GM21529 (cell line): ENCODE measurements around the gene CACNA1E.

Source experiments
- ATAC-seq: cut with Tn5 transposase; IDR thresholded peaks from one replicate; pipeline ENCODE4 v1.9.1; 2021; ENCODE audit not compliant: unreplicated experiment

Gene CACNA1E

DNA sequence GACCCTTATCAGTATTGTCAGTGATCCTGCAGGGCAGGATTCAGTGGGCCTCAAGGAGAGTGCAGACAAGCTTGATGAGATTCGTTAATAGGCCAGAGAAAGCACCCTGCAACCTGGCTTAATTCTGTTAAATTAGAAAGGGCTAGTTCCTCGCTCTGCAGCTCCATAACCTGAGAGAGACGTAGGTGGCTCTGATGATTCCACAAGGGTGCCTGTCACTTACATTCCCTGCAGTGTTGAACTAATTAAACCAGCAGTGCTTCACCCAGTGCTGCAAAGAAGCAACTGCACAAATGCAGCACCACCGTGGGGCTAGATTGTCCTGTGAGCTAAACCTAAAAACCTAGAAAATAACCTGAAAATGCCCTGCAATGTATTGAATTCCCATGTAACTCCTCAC lies 270.8 kb downstream of the CACNA1E start:
- ATAC-seq, result no peak

DNA sequence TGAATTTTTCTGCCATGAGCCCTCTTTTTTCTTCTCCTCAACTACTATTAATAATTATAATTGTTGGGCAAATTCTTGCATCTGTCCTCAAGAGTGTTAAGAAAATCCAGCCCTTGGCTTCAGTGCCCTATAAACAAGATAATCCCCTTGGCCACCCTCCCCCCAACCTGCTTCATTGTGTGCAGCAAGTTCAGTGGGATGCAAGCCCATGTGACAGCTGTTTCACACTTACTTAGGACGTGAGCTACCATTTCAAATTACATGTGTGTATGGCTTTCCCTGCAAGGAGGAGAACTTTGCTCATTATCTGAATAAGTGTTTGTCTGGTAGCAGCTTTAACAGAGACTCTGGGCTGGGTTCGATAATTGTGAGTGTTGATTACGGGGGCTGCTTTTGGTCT lies 276.2 kb downstream of the CACNA1E start:
- ATAC-seq, result no peak

- no peak for ATAC-seq
These were observed 280.4 kb downstream of the CACNA1E start for GRCh38 chr1:181763736-181764135.

- ATAC-seq, result no peak
These were observed 282.2 kb downstream of the CACNA1E start for GRCh38 chr1:181765451-181766026.

DNA sequence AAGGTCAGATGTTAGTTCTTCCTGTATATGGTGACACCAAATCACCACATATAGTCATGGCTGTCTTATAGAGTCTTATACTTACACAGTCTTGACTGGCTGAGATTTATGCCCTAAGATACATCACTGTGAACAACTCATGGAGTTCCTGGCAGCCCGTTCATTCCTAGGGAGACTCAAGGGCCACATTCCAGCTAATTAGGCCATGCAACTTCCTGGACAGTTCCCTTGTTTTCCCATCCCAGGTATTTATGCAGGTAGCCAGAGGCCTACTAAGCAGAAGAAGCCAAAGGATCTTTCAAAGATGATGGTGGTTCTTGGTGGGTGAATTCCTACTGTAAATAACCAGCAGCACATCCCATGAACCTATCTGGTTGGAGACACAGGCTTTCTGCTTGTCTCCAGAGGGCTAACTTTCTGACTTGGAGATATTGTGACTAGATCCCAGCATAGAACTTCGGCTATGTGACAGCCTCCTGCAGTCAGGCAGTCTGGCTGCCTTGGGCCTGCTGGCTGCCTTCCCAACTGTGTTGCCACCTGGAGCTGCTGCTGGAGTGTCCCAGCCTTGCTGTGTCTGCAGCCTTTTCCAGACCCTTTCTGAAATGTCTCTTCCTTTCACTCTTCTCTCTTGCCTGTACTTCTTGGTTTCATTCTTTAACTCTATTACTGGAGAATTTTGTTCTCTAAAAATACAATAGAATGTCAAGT lies 283.8 kb downstream of the CACNA1E start:
- ATAC-seq, result no peak

DNA sequence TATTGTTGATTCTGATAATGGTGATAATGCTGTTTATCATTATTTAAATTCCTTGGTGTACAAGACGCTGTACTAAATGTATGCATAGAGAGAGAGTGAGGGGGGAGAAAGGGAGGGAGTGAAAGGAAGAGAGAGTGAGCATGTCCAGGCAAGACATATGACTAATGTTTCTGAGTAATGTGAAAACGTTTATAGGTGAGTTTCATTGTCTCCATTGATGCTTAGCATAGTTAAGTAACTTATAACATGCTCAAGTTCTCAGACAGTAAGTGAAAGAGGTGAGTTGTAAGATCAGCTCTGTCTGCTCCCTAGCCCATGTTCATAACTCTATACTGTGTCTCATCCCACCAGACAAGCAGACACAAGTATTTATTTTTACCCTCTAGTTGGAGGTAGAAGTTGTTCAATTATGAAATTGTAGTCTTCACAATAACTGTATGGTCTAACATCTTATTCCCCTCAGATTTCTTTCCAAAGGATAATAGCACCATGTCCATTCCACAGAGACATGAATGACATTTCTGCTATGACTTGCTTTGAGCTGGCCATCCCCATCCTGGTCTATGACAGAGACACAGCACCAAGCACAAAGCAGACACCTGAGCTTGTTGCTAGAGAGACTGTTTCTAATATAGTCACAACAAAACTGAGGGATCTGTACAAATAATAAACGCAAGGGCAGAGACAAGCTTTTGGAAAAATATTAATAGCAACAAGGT lies 285.1 kb downstream of the CACNA1E start:
- ATAC-seq, result peak; percentile 57

- no peak for ATAC-seq
These were observed 285.6 kb downstream of the CACNA1E start for GRCh38 chr1:181768930-181769280.

- no peak for ATAC-seq
These were observed 286.5 kb downstream of the CACNA1E start for GRCh38 chr1:181769846-181770245.

DNA sequence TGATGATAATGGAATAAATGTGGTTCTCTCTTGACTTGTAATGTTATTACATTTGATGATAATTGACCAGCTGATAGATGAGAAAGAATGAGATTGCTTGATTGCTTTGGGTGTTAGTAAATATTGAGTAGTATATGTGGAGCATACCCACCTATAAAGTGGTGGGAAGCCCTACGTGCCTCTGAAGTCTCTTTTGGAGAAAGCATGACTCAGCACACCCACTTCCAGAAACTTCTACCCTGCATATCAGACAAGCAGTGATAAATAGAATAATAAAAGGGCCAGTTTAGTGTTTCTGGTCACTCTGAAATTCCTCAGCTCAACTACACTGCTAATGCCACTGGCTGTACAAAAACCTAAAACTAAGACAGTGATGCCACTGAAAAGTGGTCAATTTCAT lies 289.4 kb downstream of the CACNA1E start:
- no peak for ATAC-seq

DNA sequence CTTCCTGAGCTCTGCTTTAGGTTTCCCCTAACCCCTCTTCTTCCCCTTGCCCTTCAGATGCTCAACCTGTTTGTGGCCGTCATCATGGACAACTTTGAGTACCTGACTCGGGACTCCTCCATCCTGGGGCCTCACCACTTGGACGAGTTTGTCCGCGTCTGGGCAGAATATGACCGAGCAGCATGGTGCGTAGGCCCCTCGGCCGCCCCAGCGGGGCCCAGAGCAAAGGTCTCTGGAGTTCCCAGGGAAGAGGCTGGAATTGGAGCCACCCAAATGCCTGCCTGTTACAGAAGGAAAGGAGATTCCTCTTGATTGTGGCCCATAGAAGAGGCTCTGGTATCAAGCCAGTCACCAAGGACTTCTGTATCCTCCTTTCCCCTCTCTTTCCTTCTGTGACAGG lies 292.7 kb downstream of the CACNA1E start:
- no peak for ATAC-seq

- no peak for ATAC-seq
These were observed 294.0 kb downstream of the CACNA1E start for GRCh38 chr1:181777286-181777685.

- ATAC-seq, result no peak
These were observed 294.5 kb downstream of the CACNA1E start for GRCh38 chr1:181777812-181778211.

GRCh38 chr1:181778640-181779260 lies 295.4 kb downstream of the CACNA1E start:
- ATAC-seq, result no peak

DNA sequence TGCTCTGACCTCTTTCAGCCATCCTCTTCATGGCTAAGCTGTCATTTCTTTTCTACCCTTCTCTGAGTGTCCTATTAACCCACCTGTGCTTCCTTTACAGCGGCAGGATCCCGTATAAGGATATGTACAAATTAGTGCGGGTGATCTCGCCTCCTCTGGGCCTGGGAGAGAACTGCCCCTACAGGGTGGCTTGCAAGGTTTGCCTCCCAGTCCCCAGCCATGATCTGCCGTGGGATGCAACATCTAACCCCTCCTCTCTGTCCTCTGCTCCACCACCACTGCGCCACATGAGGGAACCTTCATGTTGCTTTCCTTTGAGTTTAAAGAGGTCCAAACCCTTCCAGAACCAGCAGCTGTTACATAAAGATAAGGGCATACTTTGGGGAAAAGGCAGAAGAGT lies 296.0 kb downstream of the CACNA1E start:
- ATAC-seq, result no peak

DNA sequence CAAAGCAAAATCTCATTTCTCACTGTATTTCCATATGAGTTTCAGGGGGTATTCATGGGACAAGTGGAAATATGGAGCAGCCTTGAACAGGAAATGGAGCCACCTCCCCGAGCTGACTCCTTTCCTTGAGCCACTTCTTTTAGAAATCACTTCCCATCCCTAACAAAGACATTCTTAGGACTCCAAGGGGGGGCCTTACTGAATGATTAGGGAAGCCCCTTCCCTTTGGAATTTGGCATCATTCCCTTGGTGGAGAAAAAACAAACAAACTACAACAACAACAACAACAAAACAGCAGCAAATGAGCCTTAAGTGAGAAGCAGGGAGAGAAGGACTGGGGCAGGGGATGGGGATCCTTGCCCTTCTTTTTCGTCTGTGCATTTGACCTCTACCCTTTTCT lies 299.9 kb downstream of the CACNA1E start:
- ATAC-seq, result no peak

- ATAC-seq, result no peak
These were observed 300.8 kb downstream of the CACNA1E start for GRCh38 chr1:181784039-181784683.

GRCh38 chr1:181789395-181789794 lies 306.1 kb downstream of the CACNA1E start:
- no peak for ATAC-seq

- no peak for ATAC-seq
These were observed 308.4 kb downstream of the CACNA1E start for GRCh38 chr1:181791721-181792120.

DNA sequence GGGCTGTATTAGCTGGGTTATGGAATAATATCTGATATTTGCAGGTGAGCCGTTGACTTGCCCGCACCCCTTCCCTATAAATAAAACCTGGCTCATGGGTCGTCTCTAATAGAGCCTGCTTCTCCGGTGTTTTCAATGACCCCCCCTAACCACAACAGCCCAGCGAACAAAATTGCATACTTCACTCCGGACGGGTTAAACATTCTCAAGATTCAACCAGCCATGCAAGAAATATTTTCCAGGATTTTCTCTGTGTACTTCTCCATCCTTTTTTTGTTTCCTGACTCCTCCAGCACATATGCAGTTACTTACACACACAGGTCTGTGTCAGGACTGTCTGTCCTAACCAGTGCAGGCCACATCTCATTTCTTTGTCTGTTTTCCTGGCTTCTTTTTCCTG lies 310.5 kb downstream of the CACNA1E start:
- ATAC-seq, result no peak

DNA sequence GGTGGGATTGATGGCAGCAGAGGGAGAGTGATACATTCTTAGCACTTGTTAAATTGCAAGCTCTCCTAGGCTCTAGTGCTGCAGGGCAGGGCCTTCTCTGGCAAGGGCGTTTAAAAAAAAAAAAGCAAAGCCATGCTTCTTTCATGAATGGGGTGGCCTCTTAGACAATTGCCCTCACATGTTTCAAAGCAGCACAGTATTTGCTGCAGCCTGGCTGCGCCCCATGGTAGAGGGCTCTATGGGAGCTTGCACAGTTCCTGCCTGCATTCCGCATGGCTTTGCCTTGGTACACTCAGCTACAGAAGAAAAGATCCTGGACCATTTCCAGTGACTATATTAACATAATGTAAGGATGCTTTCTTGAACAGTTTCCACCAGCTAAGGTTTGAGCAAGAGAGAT lies 311.0 kb downstream of the CACNA1E start:
- no peak for ATAC-seq

DNA sequence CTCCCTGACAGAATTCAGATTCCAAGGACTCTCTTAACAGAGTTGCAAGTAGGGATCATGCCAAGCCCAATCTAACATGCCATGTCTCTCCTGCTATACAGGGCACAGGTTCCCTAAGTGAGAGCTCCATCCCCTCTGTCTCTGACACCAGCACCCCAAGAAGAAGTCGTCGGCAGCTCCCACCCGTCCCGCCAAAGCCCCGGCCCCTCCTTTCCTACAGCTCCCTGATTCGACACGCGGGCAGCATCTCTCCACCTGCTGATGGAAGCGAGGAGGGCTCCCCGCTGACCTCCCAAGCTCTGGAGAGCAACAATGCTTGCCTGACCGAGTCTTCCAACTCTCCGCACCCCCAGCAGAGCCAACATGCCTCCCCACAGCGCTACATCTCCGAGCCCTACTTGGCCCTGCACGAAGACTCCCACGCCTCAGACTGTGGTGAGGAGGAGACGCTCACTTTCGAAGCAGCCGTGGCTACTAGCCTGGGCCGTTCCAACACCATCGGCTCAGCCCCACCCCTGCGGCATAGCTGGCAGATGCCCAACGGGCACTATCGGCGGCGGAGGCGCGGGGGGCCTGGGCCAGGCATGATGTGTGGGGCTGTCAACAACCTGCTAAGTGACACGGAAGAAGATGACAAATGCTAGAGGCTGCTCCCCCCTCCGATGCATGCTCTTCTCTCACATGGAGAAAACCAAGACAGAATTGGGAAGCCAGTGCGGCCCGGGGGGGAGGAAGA lies 315.0 kb downstream of the CACNA1E start:
- no peak for ATAC-seq
